H9 (cell line): ENCODE results near the gene SLC44A3. TPM values are rescaled to one million over a fixed set of nuclear protein-coding genes. Genes with fewer than 3 reads are reported as not detected.

ENCODE experiments used
- DNase-seq: peaks from one replicate; pipeline ENCODE4 v3.0.0-alpha.2; 2017
- H2AFZ ChIP-seq: one replicate; pipeline ENCODE4 v1.6.1; 2013; ENCODE audit warnings: mild to moderate bottlenecking, low read length, control low read depth, moderate library complexity
- H2AK5ac ChIP-seq: 2 replicates; pipeline ENCODE4 v1.6.1; 2013; ENCODE audit warnings: low read length, control low read depth, mixed read lengths; ENCODE audit not compliant: insufficient read length
- H2BK120ac ChIP-seq: one replicate; pipeline ENCODE4 v1.6.1; 2013; ENCODE audit warnings: low read depth, mild to moderate bottlenecking, low read length, control low read depth, inconsistent platforms; ENCODE audit not compliant: poor library complexity, severe bottlenecking
- H2BK12ac ChIP-seq: 2 replicates; pipeline ENCODE4 v1.6.1; 2013; ENCODE audit warnings: low read length, control low read depth, mixed read lengths, low read depth; ENCODE audit not compliant: insufficient read length
- H2BK15ac ChIP-seq: 2 replicates; pipeline ENCODE4 v1.6.1; 2013; ENCODE audit warnings: low read depth, low read length, control low read depth
- H2BK20ac ChIP-seq: one replicate; pipeline ENCODE4 v1.6.1; 2013; ENCODE audit warnings: low read depth, mild to moderate bottlenecking, low read length, control low read depth, inconsistent platforms; ENCODE audit not compliant: poor library complexity, severe bottlenecking
- H2BK5ac ChIP-seq: 2 replicates; pipeline ENCODE4 v1.6.1; 2013; ENCODE audit warnings: low read length, control low read depth, mixed read lengths; ENCODE audit not compliant: insufficient read length
- H3K14ac ChIP-seq: 2 replicates; pipeline ENCODE4 v1.6.1; 2013; ENCODE audit warnings: low read length, control low read depth; ENCODE audit not compliant: insufficient read depth
- H3K18ac ChIP-seq: 2 replicates; pipeline ENCODE4 v1.6.1; 2013; ENCODE audit warnings: low read depth, mild to moderate bottlenecking, mixed read lengths, low read length, control low read depth; ENCODE audit not compliant: insufficient read length
- H3K23ac ChIP-seq: 2 replicates; pipeline ENCODE4 v1.6.1; 2013; ENCODE audit warnings: low read length, control low read depth, mixed read lengths, low read depth; ENCODE audit not compliant: insufficient read length
- H3K23me2 ChIP-seq: 2 replicates; pipeline ENCODE4 v1.6.1; 2013; ENCODE audit warnings: low read depth, mild to moderate bottlenecking, mixed read lengths, low read length, control low read depth; ENCODE audit not compliant: insufficient read length, poor library complexity, severe bottlenecking
- H3K27ac ChIP-seq: 2 replicates; pipeline ENCODE4 v1.5.1; 2013; ENCODE audit warnings: low read length, control low read depth, mixed read lengths, low read depth; ENCODE audit not compliant: insufficient read length
- H3K27me3 ChIP-seq: 2 replicates; pipeline ENCODE4 v1.6.1; 2013; ENCODE audit warnings: low read length, control low read depth, inconsistent platforms; ENCODE audit not compliant: insufficient read depth
- H3K4ac ChIP-seq: 2 replicates; pipeline ENCODE4 v1.6.1; 2013; ENCODE audit warnings: low read depth, mild to moderate bottlenecking, control low read depth, inconsistent platforms, low read length, moderate library complexity
- H3K4me1 ChIP-seq: 2 replicates; pipeline ENCODE4 v1.6.1; 2013; ENCODE audit warnings: low read length, control low read depth, inconsistent platforms; ENCODE audit not compliant: insufficient read depth
- H3K4me2 ChIP-seq: 2 replicates; pipeline ENCODE4 v1.6.1; 2013; ENCODE audit warnings: low read length, control low read depth, mixed read lengths; ENCODE audit not compliant: insufficient read length, insufficient read depth
- H3K56ac ChIP-seq: 2 replicates; pipeline ENCODE4 v1.6.1; 2013; ENCODE audit warnings: low read depth, mild to moderate bottlenecking, mixed read lengths, low read length, control low read depth; ENCODE audit not compliant: insufficient read length
- H3K79me1 ChIP-seq: 2 replicates; pipeline ENCODE4 v1.6.1; 2013; ENCODE audit warnings: low read depth, mild to moderate bottlenecking, moderate library complexity, low read length, control low read depth, inconsistent platforms; ENCODE audit not compliant: insufficient read depth, poor library complexity, severe bottlenecking
- H3K79me2 ChIP-seq: 2 replicates; pipeline ENCODE4 v1.6.1; 2013; ENCODE audit warnings: low read length, control low read depth, inconsistent platforms; ENCODE audit not compliant: insufficient read depth
- H3K9ac ChIP-seq: 2 replicates; pipeline ENCODE4 v1.6.1; 2013; ENCODE audit warnings: low read length, control low read depth, mixed read lengths; ENCODE audit not compliant: insufficient read length; ENCODE audit errors: extremely low read depth
- H3K9me3 ChIP-seq: one replicate; pipeline ENCODE4 v1.6.1; 2013; ENCODE audit warnings: low read depth, low read length, inconsistent platforms; ENCODE audit not compliant: control insufficient read depth
- H3T11ph ChIP-seq: one replicate; pipeline ENCODE4 v1.6.1; 2013; ENCODE audit warnings: mild to moderate bottlenecking, low read length, control low read depth, inconsistent platforms
- H4K20me1 ChIP-seq: one replicate; pipeline ENCODE4 v1.6.1; 2013; ENCODE audit not compliant: control insufficient read depth, insufficient read length, insufficient read depth
- H4K5ac ChIP-seq: 2 replicates; pipeline ENCODE4 v1.6.1; 2013; ENCODE audit warnings: low read depth, mild to moderate bottlenecking, mixed read lengths, low read length, control low read depth; ENCODE audit not compliant: insufficient read length
- H4K8ac ChIP-seq: replicated peaks from 2 replicates; pipeline ENCODE4 v1.6.1; 2013; ENCODE audit warnings: low read length, control low read depth, mixed read lengths, low read depth; ENCODE audit not compliant: insufficient read length
- H4K91ac ChIP-seq: 2 replicates; pipeline ENCODE4 v1.6.1; 2013; ENCODE audit warnings: low read depth, mild to moderate bottlenecking, moderate library complexity, mixed read lengths, low read length, control low read depth; ENCODE audit not compliant: insufficient read length
- H3K27ac Mint-ChIP-seq, 3 experiments: 2 replicates in 2 of 3; 3 replicates in 1 of 3; pipeline ENCODE4 v1.8.0; 2020 to 2021; ENCODE audit warnings: mixed read lengths in 3 of 3, mild to moderate bottlenecking in 1 of 3, moderate library complexity in 1 of 3
- H3K27me3 Mint-ChIP-seq: 2 replicates; pipeline ENCODE4 v1.8.0; 2021; ENCODE audit warnings: low read depth, mild to moderate bottlenecking, moderate library complexity, mixed read lengths
- H3K36me3 Mint-ChIP-seq, 3 experiments: 2 replicates in 2 of 3; 3 replicates in 1 of 3; pipeline ENCODE4 v1.8.0; 2020 to 2021; ENCODE audit warnings: low read depth in 3 of 3, mixed read lengths in 3 of 3; ENCODE audit not compliant: insufficient read depth in 1 of 3
- H3K4me1 Mint-ChIP-seq, 2 experiments: 2 replicates each; pipeline ENCODE4 v1.8.0; 2020; ENCODE audit warnings: mixed read lengths in 2 of 2
- H3K4me3 Mint-ChIP-seq, 2 experiments: 2 replicates in 1 of 2; 3 replicates in 1 of 2; pipeline ENCODE4 v1.8.0; 2020 to 2021; ENCODE audit warnings: mild to moderate bottlenecking in 2 of 2, mixed read lengths in 2 of 2, moderate library complexity in 1 of 2
- H3K9me3 Mint-ChIP-seq, 2 experiments: 2 replicates in 1 of 2; 3 replicates in 1 of 2; pipeline ENCODE4 v1.8.0; 2020; ENCODE audit warnings: mild to moderate bottlenecking in 2 of 2, mixed read lengths in 2 of 2, moderate library complexity in 1 of 2
- WGBS: extraction: QIAGEN DNeasy Blood & Tissue Kit; methylation state at CpG from one replicate; pipeline ENCODE4 v1.1.7; 2013; ENCODE audit warnings: missing lambda C conversion rate, low lambda C conversion rate, mixed read lengths; ENCODE audit not compliant: insufficient read length; ENCODE audit errors: extremely low coverage; 5-methylcytosine and 5-hydroxymethylcytosine counted together
- total RNA-seq: library from RNA; stranded (reverse); gene quantifications from 2 replicates; pipeline ENCODE4 v1.2.1, GENCODE V29; 2021
- TF ChIP-seq, protein P1 (sequence below): fragments of 200-600 bp; sonication (generic); conservative IDR thresholded peaks from 3 replicates; pipeline ENCODE4 v1.8.0; 2021; ENCODE audit warnings: antibody characterized with exemption, mild to moderate bottlenecking

SLC44A3 gene
- total RNA-seq, 1 experiment from 2014 or later: 5.5 TPM

DNA sequence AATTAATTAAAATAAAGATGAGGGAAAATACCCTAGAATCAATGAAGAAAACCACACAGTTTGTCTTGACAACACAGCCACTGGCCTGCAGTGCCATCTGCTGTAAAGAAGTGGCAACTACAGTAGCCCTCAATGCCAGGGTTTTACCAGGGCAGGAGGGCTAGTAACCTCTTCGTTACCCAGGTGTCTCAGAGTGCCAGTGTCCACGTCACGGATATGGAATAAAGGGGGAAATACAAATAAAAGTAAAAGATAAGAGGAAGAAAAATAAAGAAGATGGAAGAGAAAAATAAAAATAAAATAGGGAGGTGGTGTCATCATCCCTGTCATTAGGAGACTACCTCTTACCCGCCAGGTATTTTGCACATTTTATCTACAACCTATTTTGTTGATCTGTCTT is 14.2 kb upstream of the SLC44A3 start:
- no peaks in the 10 kb centered on the region for H3K23me2 ChIP-seq
- H3K79me2 ChIP-seq: no peaks in the 10 kb centered on the region
- no peak overlapping the region for H2AFZ ChIP-seq
- no peak overlapping the region for H2BK12ac ChIP-seq
- H2BK15ac ChIP-seq: no peak overlapping the region
- no peak overlapping the region for H4K91ac ChIP-seq
- H3K4me2 ChIP-seq: no peak overlapping the region
- H3K9me3 Mint-ChIP-seq: no peaks in the 10 kb centered on the region
- no peak overlapping the region for H3K23ac ChIP-seq
- H3K9me3 ChIP-seq: no peaks in the 10 kb centered on the region
- no peak overlapping the region for H3K4me3 Mint-ChIP-seq
- no peak overlapping the region for H3K56ac ChIP-seq
- H4K20me1 ChIP-seq: no peaks in the 10 kb centered on the region
- H3K27me3 ChIP-seq: no peaks in the 10 kb centered on the region
- H3K18ac ChIP-seq: no peak overlapping the region
- H3K4ac ChIP-seq: no peak overlapping the region
- no peaks in the 10 kb centered on the region for H3K27me3 Mint-ChIP-seq
- no peak overlapping the region for H3K27ac Mint-ChIP-seq
- no peak overlapping the region for H2BK20ac ChIP-seq
- DNase-seq: peak; percentile 57
- peaks cover 40 to 48% of the 10 kb centered on the region in 2 experiments for H3K4me1 Mint-ChIP-seq
- H4K5ac ChIP-seq: no peak overlapping the region
- no CpG with 5 or more reads among the region's 4 CpGs for WGBS
- no peaks in the 10 kb centered on the region for H3K79me1 ChIP-seq
- no peak overlapping the region for H3T11ph ChIP-seq
- no peak overlapping the region for H2BK5ac ChIP-seq
- TF ChIP-seq, protein P1, sequence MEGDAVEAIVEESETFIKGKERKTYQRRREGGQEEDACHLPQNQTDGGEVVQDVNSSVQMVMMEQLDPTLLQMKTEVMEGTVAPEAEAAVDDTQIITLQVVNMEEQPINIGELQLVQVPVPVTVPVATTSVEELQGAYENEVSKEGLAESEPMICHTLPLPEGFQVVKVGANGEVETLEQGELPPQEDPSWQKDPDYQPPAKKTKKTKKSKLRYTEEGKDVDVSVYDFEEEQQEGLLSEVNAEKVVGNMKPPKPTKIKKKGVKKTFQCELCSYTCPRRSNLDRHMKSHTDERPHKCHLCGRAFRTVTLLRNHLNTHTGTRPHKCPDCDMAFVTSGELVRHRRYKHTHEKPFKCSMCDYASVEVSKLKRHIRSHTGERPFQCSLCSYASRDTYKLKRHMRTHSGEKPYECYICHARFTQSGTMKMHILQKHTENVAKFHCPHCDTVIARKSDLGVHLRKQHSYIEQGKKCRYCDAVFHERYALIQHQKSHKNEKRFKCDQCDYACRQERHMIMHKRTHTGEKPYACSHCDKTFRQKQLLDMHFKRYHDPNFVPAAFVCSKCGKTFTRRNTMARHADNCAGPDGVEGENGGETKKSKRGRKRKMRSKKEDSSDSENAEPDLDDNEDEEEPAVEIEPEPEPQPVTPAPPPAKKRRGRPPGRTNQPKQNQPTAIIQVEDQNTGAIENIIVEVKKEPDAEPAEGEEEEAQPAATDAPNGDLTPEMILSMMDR: peak; percentile 99
- H2BK120ac ChIP-seq: no peak overlapping the region
- no peak overlapping the region for H3K27ac ChIP-seq
- H4K8ac ChIP-seq: no peak overlapping the region
- H3K9ac ChIP-seq: no peak overlapping the region
- no peak overlapping the region for H2AK5ac ChIP-seq
- no peaks in the 10 kb centered on the region for H3K4me1 ChIP-seq
- H3K36me3 Mint-ChIP-seq: no peaks in the 10 kb centered on the region; a peak in 1 of 7 replicates
- no peak overlapping the region for H3K14ac ChIP-seq
